K562 (cell line): ENCODE measurements around the gene NF1. TPM values are rescaled to one million over a fixed set of nuclear protein-coding genes. Genes with fewer than 3 reads are reported as not detected.

Source experiments
- ATAC-seq: fragments of 200-7000 bp; cut with Tn5 transposase; 3 replicates; pipeline ENCODE4 v1.9.1; 2020; ENCODE audit warnings: moderate library complexity
- BruUV-seq: library from RNA; stranded (reverse); fragments of 400-500 nt; replicated peaks from 2 replicates; lab custom pipeline; 2021; lab: Mats Ljungman, UMichigan
- CTCF ChIA-PET: fragments of 300-600 bp; formaldehyde crosslinking; extraction: SDS; loops from one replicate; lab custom pipeline; 2021; ENCODE audit warnings: low intra/inter-chr PET ratio; lab: Yijun Ruan, JAX
- POLR2A ChIA-PET: fragments of 300-600, 350-650 bp; sonication (Branson Sonifier 250); formaldehyde crosslinking; extraction: SDS; loops from one replicate; lab custom pipeline; 2021; ENCODE audit warnings: antibody characterized with exemption, inconsistent platforms; lab: Yijun Ruan, JAX
- DNase-seq, 4 experiments: peaks; one replicate each; pipeline versions ENCODE4 v3.0.0 to v3.0.0-alpha.2; 2011 to 2018; ENCODE audit warnings: low spot score in 3 of 4, mixed read lengths in 3 of 4; ENCODE audit errors: extremely low read depth in 1 of 4
- FAIRE-seq: peaks from 2 replicates; lab custom pipeline; 2011; peaks lifted over from hg19 to GRCh38; lab: Jason Lieb, UNC
- H2AFZ ChIP-seq: 2 replicates; pipeline ENCODE4 v1.6.0; 2011; ENCODE audit warnings: low read depth, low read length, control low read depth, inconsistent platforms
- H3K27ac ChIP-seq: fragments of 200-600 bp; 3 replicates; pipeline ENCODE4 v1.8.0; 2011; ENCODE audit warnings: low read depth, mild to moderate bottlenecking, control low read depth, inconsistent platforms, low read length, moderate library complexity, mixed read lengths; ENCODE audit errors: extremely low read depth
- H3K27me3 ChIP-seq, 2 experiments: fragments of 300-600 bp in 1 of 2; 2 replicates in 1 of 2; 3 replicates in 1 of 2; pipeline versions ENCODE4 v1.6.0 to v1.8.0; 2011; ENCODE audit warnings: inconsistent platforms in 2 of 2, low read length in 2 of 2, mild to moderate bottlenecking in 1 of 2, mixed read lengths in 1 of 2, moderate library complexity in 1 of 2; ENCODE audit not compliant: control insufficient read depth in 2 of 2, insufficient read depth in 2 of 2
- H3K36me3 ChIP-seq: fragments of 300-600 bp; 3 replicates; pipeline ENCODE4 v1.8.0; 2011; ENCODE audit warnings: mild to moderate bottlenecking, low read length, inconsistent platforms; ENCODE audit not compliant: control insufficient read depth, insufficient read depth
- H3K4me1 ChIP-seq, 2 experiments: fragments of 200-600 bp in 1 of 2; replicated peaks in 1 of 2; 2 replicates in 1 of 2; 3 replicates in 1 of 2; pipeline versions ENCODE4 v1.5.1 to v1.8.0; 2011; ENCODE audit warnings: inconsistent platforms in 2 of 2, low read length in 2 of 2, mild to moderate bottlenecking in 1 of 2, mixed read lengths in 1 of 2, moderate library complexity in 1 of 2; ENCODE audit not compliant: control insufficient read depth in 2 of 2, insufficient read depth in 2 of 2
- H3K4me2 ChIP-seq: 2 replicates; pipeline ENCODE4 v1.6.1; 2011; ENCODE audit warnings: low read length, control low read depth, inconsistent platforms, mixed read lengths; ENCODE audit not compliant: insufficient read depth
- H3K4me3 ChIP-seq: fragments of 200-600 bp; sonication (generic), shearing (Covaris generic); 2 replicates; pipeline ENCODE4 v1.5.1; 2016; ENCODE audit warnings: control low read depth, inconsistent platforms
- H3K79me2 ChIP-seq: fragments of 200-600 bp; 3 replicates; pipeline ENCODE4 v1.8.0; 2011; ENCODE audit warnings: low read length, inconsistent platforms; ENCODE audit not compliant: control insufficient read depth, insufficient read depth
- H3K9ac ChIP-seq, 2 experiments: 2 replicates each; pipeline versions ENCODE4 v1.6.0 to v1.6.1; 2011; ENCODE audit warnings: low read depth in 2 of 2, low read length in 2 of 2, control low read depth in 1 of 2, inconsistent platforms in 1 of 2, mild to moderate bottlenecking in 1 of 2, mixed read lengths in 1 of 2; ENCODE audit not compliant: insufficient read depth in 1 of 2
- H3K9me1 ChIP-seq: one replicate; pipeline ENCODE4 v1.6.0; 2011; ENCODE audit warnings: inconsistent platforms, mild to moderate bottlenecking, low read length, moderate library complexity; ENCODE audit not compliant: control insufficient read depth, insufficient read depth
- H3K9me3 ChIP-seq: replicated peaks from 2 replicates; pipeline ENCODE4 v1.5.1; 2011; ENCODE audit warnings: low read depth, low read length, inconsistent platforms; ENCODE audit not compliant: control insufficient read depth, insufficient read depth
- H4K20me1 ChIP-seq: replicated peaks from 2 replicates; pipeline ENCODE4 v1.6.1; 2011; ENCODE audit warnings: low read length, inconsistent platforms, mixed read lengths; ENCODE audit not compliant: control insufficient read depth, insufficient read depth
- RAD51 ChIP-seq: fragments of 450-650 bp; IDR thresholded peaks from 2 replicates; pipeline ENCODE4 v1.7.1; 2016; ENCODE audit warnings: low read depth, mild to moderate bottlenecking, borderline replicate concordance
- USF2 ChIP-seq: sonication (generic); formaldehyde crosslinking; IDR thresholded peaks from 2 replicates; pipeline ENCODE4 v1.5.0; 2020; ENCODE audit warnings: missing genetic modification reagents
- ZNF77 ChIP-seq: fragments of 250-450 bp; sonication (Bioruptor Pico); IDR thresholded peaks from 2 replicates; pipeline ENCODE4 v1.5.0; 2020
- WGBS: fragments of 100-300 bp; shearing (Covaris generic); methylation state at CpG from one replicate; pipeline ENCODE4 v1.1.6; 2016; ENCODE audit warnings: low coverage, mixed read lengths; ENCODE audit not compliant: insufficient coverage; ENCODE audit errors: missing lambda C conversion rate; 5-methylcytosine and 5-hydroxymethylcytosine counted together
- in situ Hi-C: fragments of 300-500 bp; cut with MboI; formaldehyde crosslinking; loops from 4 replicates; pipeline ENCODE4 v1.15.0; 2018; ENCODE audit warnings: inconsistent platforms, mixed read lengths
- intact Hi-C: fragments of 100-400 bp; cut with micrococcal nuclease; formaldehyde crosslinking; loops from 2 replicates; pipeline ENCODE4 v1.14.2; 2022
- polyA plus RNA-seq, 8 experiments: library from polyadenylated mRNA; depleted of rRNA in 4 of 8; stranded (reverse) in 5 of 8; unstranded in 3 of 8; fragments of >200 nt; fragmentation: Nextera tagmentation in 2 of 8; fragmentation: Illumina TruSeq in 1 of 8; extraction: Ambion mirVana in 2 of 8; extraction: Trizol in 1 of 8; gene quantifications; 2 replicates each; pipeline versions ENCODE4 v1.2.1 to v1.2.3, GENCODE V29; 2011 to 2014; ENCODE audit warnings: inconsistent platforms in 1 of 8, missing spikeins in 1 of 8
- total RNA-seq, 7 experiments: library from RNA; depleted of rRNA in 6 of 7; stranded (reverse); fragments of >200 nt in 6 of 7; fragmentation: Illumina TruSeq in 2 of 7; extraction: Trizol in 2 of 7; gene quantifications; 2 replicates each; pipeline versions ENCODE4 v1.2.1 to v1.2.3, GENCODE V29; 2011 to 2021; ENCODE audit warnings: low replicate concordance in 1 of 7
- TF ChIP-seq, protein P1 (sequence below): fragments of 450-650 bp; formaldehyde crosslinking; IDR thresholded peaks from 2 replicates; pipeline ENCODE4 v1.4.0; 2020; ENCODE audit warnings: mild to moderate bottlenecking, mixed read lengths

Gene NF1
- total and polyA plus RNA-seq, 9 of the 15 experiments (the other 6 are each of a cell fraction or from before 2014, with no cell fraction given), result 3.4 to 41.9 (median 24.3) TPM

GRCh38 chr17:31295489-31295871 is 200.7 kb downstream of the NF1 start:
- Histone ChIP-seq H3K4me2 (no peak overlapping the region), H3K79me2 (no peaks in the 10 kb centered on the region), H3K27me3 (no peaks in the 10 kb centered on the region), H3K4me3 (no peak overlapping the region), H3K9me1 (no peaks in the 10 kb centered on the region)
- 81% methylated on average over 1 of the region's 1 CpG for WGBS
- no peak for ATAC-seq
- TF ChIP-seq ZNF77 (CRISPR knock-in tag) (no peak), USF2 (peak; percentile 19; the same call in 1 of the 2 replicates), RAD51 (peak; percentile 31; the same call in 1 of the 2 replicates)
- TF ChIP-seq, protein P1, sequence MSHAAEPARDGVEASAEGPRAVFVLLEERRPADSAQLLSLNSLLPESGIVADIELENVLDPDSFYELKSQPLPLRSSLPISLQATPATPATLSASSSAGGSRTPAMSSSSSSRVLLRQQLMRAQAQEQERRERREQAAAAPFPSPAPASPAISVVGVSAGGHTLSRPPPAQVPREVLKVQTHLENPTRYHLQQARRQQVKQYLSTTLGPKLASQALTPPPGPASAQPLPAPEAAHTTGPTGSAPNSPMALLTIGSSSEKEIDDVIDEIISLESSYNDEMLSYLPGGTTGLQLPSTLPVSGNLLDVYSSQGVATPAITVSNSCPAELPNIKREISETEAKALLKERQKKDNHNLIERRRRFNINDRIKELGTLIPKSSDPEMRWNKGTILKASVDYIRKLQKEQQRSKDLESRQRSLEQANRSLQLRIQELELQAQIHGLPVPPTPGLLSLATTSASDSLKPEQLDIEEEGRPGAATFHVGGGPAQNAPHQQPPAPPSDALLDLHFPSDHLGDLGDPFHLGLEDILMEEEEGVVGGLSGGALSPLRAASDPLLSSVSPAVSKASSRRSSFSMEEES (CRISPR knock-in tag), result peak; percentile 93
- TF ChIP-seq, all 486 proteins: peak for 3
- Histone ChIP-seq H3K4me1 (no peaks in the 10 kb centered on the region), H3K9ac (no peak overlapping the region), H4K20me1 (no peaks in the 10 kb centered on the region), H2AFZ (no peak overlapping the region), H3K27ac (no peak overlapping the region), H3K9me3 (no peaks in the 10 kb centered on the region), H3K36me3 (peaks cover 9% of the 10 kb centered on the region)
- POLR2A ChIA-PET, result interaction anchor here (0.5 to 1.3 kb wide), 2 partner anchors 12 to 29 kb away, joined by 3 read pairs; no protein-coding TSS in a partner anchor
- no peak for DNase-seq
- in situ Hi-C loops (no loop called here), intact Hi-C loops (no loop called here)
- CTCF ChIA-PET, result no interaction called here
- no peak for FAIRE-seq
- BruUV-seq, result no TSS peak
